Measurements from ENCODE around the gene PIK3CD. TPM values are rescaled to one million over a fixed set of nuclear protein-coding genes. Genes with fewer than 3 reads are reported as not detected.

Gene PIK3CD
- total and polyA plus RNA-seq, 2 experiments from 2014 or later: 6.6 to 32.1 TPM

DNA sequence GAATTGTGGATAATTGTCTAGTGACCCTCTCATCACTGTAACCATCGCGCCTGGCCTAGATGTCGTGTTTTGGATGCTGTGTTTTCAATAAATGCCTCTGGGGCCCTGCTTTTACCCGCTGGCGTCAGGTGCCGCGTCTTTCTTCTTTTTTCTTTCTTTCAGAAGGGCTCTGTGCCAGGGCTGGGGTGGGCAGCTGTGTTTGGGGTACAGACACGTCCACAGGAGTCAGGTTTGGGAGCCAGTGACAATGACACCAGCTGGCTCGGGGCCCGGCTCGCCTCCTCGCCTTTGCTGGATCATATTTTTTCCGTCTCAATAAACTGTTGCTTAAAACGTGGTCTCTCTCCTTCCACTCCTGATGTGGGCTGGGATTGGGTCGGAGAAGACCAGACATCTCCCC is 46.7 kb upstream of the PIK3CD start:
- no peak overlapping the region for H3K4me3 ChIP-seq
- TF ChIP-seq, protein P1, sequence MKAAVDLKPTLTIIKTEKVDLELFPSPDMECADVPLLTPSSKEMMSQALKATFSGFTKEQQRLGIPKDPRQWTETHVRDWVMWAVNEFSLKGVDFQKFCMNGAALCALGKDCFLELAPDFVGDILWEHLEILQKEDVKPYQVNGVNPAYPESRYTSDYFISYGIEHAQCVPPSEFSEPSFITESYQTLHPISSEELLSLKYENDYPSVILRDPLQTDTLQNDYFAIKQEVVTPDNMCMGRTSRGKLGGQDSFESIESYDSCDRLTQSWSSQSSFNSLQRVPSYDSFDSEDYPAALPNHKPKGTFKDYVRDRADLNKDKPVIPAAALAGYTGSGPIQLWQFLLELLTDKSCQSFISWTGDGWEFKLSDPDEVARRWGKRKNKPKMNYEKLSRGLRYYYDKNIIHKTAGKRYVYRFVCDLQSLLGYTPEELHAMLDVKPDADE (IDR thresholded peaks at IDR 0.05): no peak
- TF ChIP-seq POLR2AphosphoS5 (IDR thresholded peaks at IDR 0.05; ENCODE audit: low read depth): no peak
- TF ChIP-seq EZH2 (IDR thresholded peaks at IDR 0.05; ENCODE audit: low read depth, unreplicated experiment): no peak
- TF ChIP-seq, protein P2, sequence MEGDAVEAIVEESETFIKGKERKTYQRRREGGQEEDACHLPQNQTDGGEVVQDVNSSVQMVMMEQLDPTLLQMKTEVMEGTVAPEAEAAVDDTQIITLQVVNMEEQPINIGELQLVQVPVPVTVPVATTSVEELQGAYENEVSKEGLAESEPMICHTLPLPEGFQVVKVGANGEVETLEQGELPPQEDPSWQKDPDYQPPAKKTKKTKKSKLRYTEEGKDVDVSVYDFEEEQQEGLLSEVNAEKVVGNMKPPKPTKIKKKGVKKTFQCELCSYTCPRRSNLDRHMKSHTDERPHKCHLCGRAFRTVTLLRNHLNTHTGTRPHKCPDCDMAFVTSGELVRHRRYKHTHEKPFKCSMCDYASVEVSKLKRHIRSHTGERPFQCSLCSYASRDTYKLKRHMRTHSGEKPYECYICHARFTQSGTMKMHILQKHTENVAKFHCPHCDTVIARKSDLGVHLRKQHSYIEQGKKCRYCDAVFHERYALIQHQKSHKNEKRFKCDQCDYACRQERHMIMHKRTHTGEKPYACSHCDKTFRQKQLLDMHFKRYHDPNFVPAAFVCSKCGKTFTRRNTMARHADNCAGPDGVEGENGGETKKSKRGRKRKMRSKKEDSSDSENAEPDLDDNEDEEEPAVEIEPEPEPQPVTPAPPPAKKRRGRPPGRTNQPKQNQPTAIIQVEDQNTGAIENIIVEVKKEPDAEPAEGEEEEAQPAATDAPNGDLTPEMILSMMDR (conservative IDR thresholded peaks at IDR 0.05; ENCODE audit: low read depth in 2 of 2): no peak
- TF ChIP-seq, protein P3, sequence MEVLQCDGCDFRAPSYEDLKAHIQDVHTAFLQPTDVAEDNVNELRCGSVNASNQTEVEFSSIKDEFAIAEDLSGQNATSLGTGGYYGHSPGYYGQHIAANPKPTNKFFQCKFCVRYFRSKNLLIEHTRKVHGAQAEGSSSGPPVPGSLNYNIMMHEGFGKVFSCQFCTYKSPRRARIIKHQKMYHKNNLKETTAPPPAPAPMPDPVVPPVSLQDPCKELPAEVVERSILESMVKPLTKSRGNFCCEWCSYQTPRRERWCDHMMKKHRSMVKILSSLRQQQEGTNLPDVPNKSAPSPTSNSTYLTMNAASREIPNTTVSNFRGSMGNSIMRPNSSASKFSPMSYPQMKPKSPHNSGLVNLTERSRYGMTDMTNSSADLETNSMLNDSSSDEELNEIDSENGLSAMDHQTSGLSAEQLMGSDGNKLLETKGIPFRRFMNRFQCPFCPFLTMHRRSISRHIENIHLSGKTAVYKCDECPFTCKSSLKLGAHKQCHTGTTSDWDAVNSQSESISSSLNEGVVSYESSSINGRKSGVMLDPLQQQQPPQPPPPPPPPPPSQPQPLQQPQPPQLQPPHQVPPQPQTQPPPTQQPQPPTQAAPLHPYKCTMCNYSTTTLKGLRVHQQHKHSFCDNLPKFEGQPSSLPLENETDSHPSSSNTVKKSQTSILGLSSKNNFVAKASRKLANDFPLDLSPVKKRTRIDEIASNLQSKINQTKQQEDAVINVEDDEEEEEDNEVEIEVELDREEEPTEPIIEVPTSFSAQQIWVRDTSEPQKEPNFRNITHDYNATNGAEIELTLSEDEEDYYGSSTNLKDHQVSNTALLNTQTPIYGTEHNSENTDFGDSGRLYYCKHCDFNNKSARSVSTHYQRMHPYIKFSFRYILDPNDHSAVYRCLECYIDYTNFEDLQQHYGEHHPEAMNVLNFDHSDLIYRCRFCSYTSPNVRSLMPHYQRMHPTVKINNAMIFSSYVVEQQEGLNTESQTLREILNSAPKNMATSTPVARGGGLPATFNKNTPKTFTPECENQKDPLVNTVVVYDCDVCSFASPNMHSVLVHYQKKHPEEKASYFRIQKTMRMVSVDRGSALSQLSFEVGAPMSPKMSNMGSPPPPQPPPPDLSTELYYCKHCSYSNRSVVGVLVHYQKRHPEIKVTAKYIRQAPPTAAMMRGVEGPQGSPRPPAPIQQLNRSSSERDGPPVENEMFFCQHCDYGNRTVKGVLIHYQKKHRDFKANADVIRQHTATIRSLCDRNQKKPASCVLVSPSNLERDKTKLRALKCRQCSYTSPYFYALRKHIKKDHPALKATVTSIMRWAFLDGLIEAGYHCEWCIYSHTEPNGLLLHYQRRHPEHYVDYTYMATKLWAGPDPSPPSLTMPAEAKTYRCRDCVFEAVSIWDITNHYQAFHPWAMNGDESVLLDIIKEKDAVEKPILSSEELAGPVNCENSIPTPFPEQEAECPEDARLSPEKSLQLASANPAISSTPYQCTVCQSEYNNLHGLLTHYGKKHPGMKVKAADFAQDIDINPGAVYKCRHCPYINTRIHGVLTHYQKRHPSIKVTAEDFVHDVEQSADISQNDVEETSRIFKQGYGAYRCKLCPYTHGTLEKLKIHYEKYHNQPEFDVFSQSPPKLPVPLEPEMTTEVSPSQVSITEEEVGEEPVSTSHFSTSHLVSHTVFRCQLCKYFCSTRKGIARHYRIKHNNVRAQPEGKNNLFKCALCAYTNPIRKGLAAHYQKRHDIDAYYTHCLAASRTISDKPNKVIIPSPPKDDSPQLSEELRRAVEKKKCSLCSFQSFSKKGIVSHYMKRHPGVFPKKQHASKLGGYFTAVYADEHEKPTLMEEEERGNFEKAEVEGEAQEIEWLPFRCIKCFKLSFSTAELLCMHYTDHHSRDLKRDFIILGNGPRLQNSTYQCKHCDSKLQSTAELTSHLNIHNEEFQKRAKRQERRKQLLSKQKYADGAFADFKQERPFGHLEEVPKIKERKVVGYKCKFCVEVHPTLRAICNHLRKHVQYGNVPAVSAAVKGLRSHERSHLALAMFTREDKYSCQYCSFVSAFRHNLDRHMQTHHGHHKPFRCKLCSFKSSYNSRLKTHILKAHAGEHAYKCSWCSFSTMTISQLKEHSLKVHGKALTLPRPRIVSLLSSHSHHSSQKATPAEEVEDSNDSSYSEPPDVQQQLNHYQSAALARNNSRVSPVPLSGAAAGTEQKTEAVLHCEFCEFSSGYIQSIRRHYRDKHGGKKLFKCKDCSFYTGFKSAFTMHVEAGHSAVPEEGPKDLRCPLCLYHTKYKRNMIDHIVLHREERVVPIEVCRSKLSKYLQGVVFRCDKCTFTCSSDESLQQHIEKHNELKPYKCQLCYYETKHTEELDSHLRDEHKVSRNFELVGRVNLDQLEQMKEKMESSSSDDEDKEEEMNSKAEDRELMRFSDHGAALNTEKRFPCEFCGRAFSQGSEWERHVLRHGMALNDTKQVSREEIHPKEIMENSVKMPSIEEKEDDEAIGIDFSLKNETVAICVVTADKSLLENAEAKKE (CRISPR knock-in tag; IDR thresholded peaks at IDR 0.05): no peak
- TF ChIP-seq ZNF331 (CRISPR knock-in tag; IDR thresholded peaks at IDR 0.05; ENCODE audit: low read depth): no peak
- no peaks in the 10 kb centered on the region for H3K4me1 ChIP-seq (ENCODE audit: insufficient read depth)
- H3K4me2 ChIP-seq: no peak overlapping the region
- no peak overlapping the region for H3K27ac Mint-ChIP-seq
- H3K4me1 Mint-ChIP-seq: 0 out of 3 replicates have a peak, but pooled peaks cover 2% of the 10 kb centered on the region
- H3K79me2 ChIP-seq (replicated peaks; ENCODE audit: insufficient read depth): no peaks in the 10 kb centered on the region
- H3K36me3 Mint-ChIP-seq (ENCODE audit: low read depth): peaks cover 20% of the 10 kb centered on the region
- H3K27me3 Mint-ChIP-seq (ENCODE audit: insufficient read depth, low read depth, poor library complexity): peaks cover 7% of the 10 kb centered on the region
- no peak overlapping the region for H3K27ac ChIP-seq (ENCODE audit: low read depth)
- peaks cover 4% of the 10 kb centered on the region; the same call in 1 of the 2 replicates for H4K20me1 ChIP-seq (replicated peaks; ENCODE audit: insufficient read depth)
- no peaks in the 10 kb centered on the region for H3K9me2 ChIP-seq (ENCODE audit: insufficient read depth)
- no peaks in the 10 kb centered on the region for H3F3A ChIP-seq (replicated peaks; ENCODE audit: low read depth)
- H3K9me3 Mint-ChIP-seq: no peaks in the 10 kb centered on the region; the same call in 2 of the 3 replicates
- no peak for ATAC-seq
- H3K4me3 Mint-ChIP-seq: no peak overlapping the region
- peaks cover 9% of the 10 kb centered on the region; the same call in 1 of the 2 replicates for H3K36me3 ChIP-seq (ENCODE audit: insufficient read depth)
- H2AFZ ChIP-seq: no peak overlapping the region
- DNase-seq (ENCODE audit: low spot score): no peak
- H3K27me3 ChIP-seq (ENCODE audit: insufficient read depth): no peaks in the 10 kb centered on the region
